SK-N-SH (cell line): Measurements from ENCODE around the gene A2M. TPM values are rescaled to one million over a fixed set of nuclear protein-coding genes. Genes with fewer than 3 reads are reported as not detected.

Experiments
- CTCF ChIA-PET: fragments of 300-600, 350-600 bp; formaldehyde crosslinking; extraction: SDS; loops from one replicate; lab custom pipeline; 2021; lab: Yijun Ruan, JAX
- POLR2A ChIA-PET: fragments of 350-600 bp; sonication (Branson Sonifier 250); formaldehyde crosslinking; extraction: SDS; loops from one replicate; lab custom pipeline; 2020; ENCODE audit warnings: antibody characterized with exemption, inconsistent platforms; lab: Yijun Ruan, JAX
- DNase-seq: peaks from one replicate; pipeline ENCODE4 v3.0.0; 2012
- H2AFZ ChIP-seq: fragments of 200-600 bp; sonication (generic); 2 replicates; pipeline ENCODE4 v1.8.1; 2016; ENCODE audit warnings: antibody characterized with exemption, mild to moderate bottlenecking, low read depth
- H3F3A ChIP-seq: fragments of 200-600 bp; sonication (generic); replicated peaks from 2 replicates; pipeline ENCODE3; 2016; ENCODE audit warnings: antibody characterized with exemption, mild to moderate bottlenecking; ENCODE audit not compliant: insufficient read depth
- H3K27ac ChIP-seq, 2 experiments: fragments of 200-500 bp in 1 of 2; fragments of 200-600 bp in 1 of 2; sonication (Bioruptor generic) in 1 of 2; sonication (generic), shearing (Covaris generic) in 1 of 2; 2 replicates each; pipeline versions ENCODE4 v1.5.1 to v1.6.1; 2014 to 2016; ENCODE audit warnings: low read depth in 2 of 2, inconsistent platforms in 1 of 2, low read length in 1 of 2, mild to moderate bottlenecking in 1 of 2, mixed read lengths in 1 of 2
- H3K27me3 ChIP-seq: fragments of 200-600 bp; sonication (generic), shearing (Covaris generic); 2 replicates; pipeline ENCODE4 v1.6.1; 2016; ENCODE audit warnings: mixed run types; ENCODE audit not compliant: insufficient read depth
- H3K36me3 ChIP-seq, 2 experiments: fragments of 200-500 bp in 1 of 2; fragments of 200-600 bp in 1 of 2; sonication (Bioruptor generic) in 1 of 2; sonication (generic) in 1 of 2; replicated peaks in 1 of 2; 2 replicates each; pipeline versions ENCODE3 to v1.5.1; 2014 to 2016; ENCODE audit warnings: low read length in 1 of 2, mild to moderate bottlenecking in 1 of 2; ENCODE audit not compliant: insufficient read depth in 2 of 2, control insufficient read depth in 1 of 2
- H3K4me1 ChIP-seq, 2 experiments: fragments of 200-500 bp in 1 of 2; fragments of 200-600 bp in 1 of 2; sonication (Bioruptor generic) in 1 of 2; sonication (generic), shearing (Covaris generic) in 1 of 2; 2 replicates each; pipeline versions ENCODE4 v1.5.1 to v1.6.1; 2014 to 2016; ENCODE audit warnings: low read depth in 1 of 2, low read length in 1 of 2, mixed run types in 1 of 2; ENCODE audit not compliant: insufficient read depth in 2 of 2, control insufficient read depth in 1 of 2
- H3K4me2 ChIP-seq: fragments of 200-600 bp; sonication (generic), shearing (Covaris generic); 2 replicates; pipeline ENCODE4 v1.6.1; 2017; ENCODE audit warnings: mixed run types
- H3K4me3 ChIP-seq, 2 experiments: fragments of 200-500 bp in 1 of 2; fragments of 200-600 bp in 1 of 2; sonication (Bioruptor generic) in 1 of 2; sonication (generic), shearing (Covaris generic) in 1 of 2; 2 replicates each; pipeline versions ENCODE4 v1.5.1 to v1.8.1; 2014 to 2016; ENCODE audit warnings: low read depth in 2 of 2, inconsistent platforms in 1 of 2, low read length in 1 of 2, mild to moderate bottlenecking in 1 of 2, mixed read lengths in 1 of 2, moderate library complexity in 1 of 2
- H3K79me2 ChIP-seq: fragments of 200-600 bp; sonication (generic); 2 replicates; pipeline ENCODE4 v1.8.1; 2017; ENCODE audit warnings: mild to moderate bottlenecking; ENCODE audit not compliant: insufficient read depth
- H3K9ac ChIP-seq: fragments of 200-600 bp; sonication (generic); 2 replicates; pipeline ENCODE4 v1.6.1; 2017; ENCODE audit warnings: mixed run types
- H3K9me2 ChIP-seq: fragments of 200-600 bp; sonication (generic); 2 replicates; pipeline ENCODE4 v1.6.1; 2017; ENCODE audit warnings: mixed run types
- H3K9me3 ChIP-seq: fragments of 200-600 bp; sonication (generic); 2 replicates; pipeline ENCODE4 v1.6.1; 2017; ENCODE audit warnings: mixed run types, mild to moderate bottlenecking, moderate library complexity
- H4K20me1 ChIP-seq: fragments of 200-600 bp; sonication (generic); 2 replicates; pipeline ENCODE4 v1.6.1; 2017; ENCODE audit warnings: mild to moderate bottlenecking, mixed run types; ENCODE audit not compliant: insufficient read depth
- CTCF ChIP-seq: fragments of 200-600 bp; sonication (generic); IDR thresholded peaks from 2 replicates; pipeline ENCODE4 v1.6.1; 2017; ENCODE audit warnings: antibody characterized with exemption, mild to moderate bottlenecking, moderate library complexity
- EP300 ChIP-seq, 2 experiments: IDR thresholded peaks; 2 replicates each; pipeline versions ENCODE4 v1.4.0 to v1.6.1; 2012; ENCODE audit warnings: borderline replicate concordance in 1 of 2, low read depth in 1 of 2, low read length in 1 of 2
- EZH2phosphoT487 ChIP-seq: fragments of 200-600 bp; sonication (generic); IDR thresholded peaks from 2 replicates; pipeline ENCODE4 v1.6.1; 2017; ENCODE audit warnings: low read depth, mixed run types, mild to moderate bottlenecking, antibody characterized with exemption, moderate library complexity, borderline replicate concordance
- FOSL2 ChIP-seq: IDR thresholded peaks from 2 replicates; pipeline ENCODE4 v1.4.0; 2012; ENCODE audit warnings: low read depth, mild to moderate bottlenecking, moderate library complexity, borderline replicate concordance
- FOXM1 ChIP-seq: IDR thresholded peaks from 2 replicates; pipeline ENCODE4 v1.4.0; 2012; ENCODE audit warnings: low read depth, mild to moderate bottlenecking
- GABPA ChIP-seq: IDR thresholded peaks from 2 replicates; pipeline ENCODE4 v1.4.0; 2012; ENCODE audit warnings: low read depth, mild to moderate bottlenecking
- GATA2 ChIP-seq: sonication (generic); formaldehyde crosslinking; IDR thresholded peaks from 2 replicates; pipeline ENCODE4 v1.5.0; 2020; ENCODE audit warnings: mild to moderate bottlenecking, missing genetic modification reagents
- IRF3 ChIP-seq: fragments of 150-350 bp; IDR thresholded peaks from 2 replicates; pipeline ENCODE4 v1.6.1; 2016; ENCODE audit warnings: mild to moderate bottlenecking, low read depth, low read length
- JUND ChIP-seq: IDR thresholded peaks from 2 replicates; pipeline ENCODE4 v1.4.0; 2012
- NFIC ChIP-seq: IDR thresholded peaks from 2 replicates; pipeline ENCODE4 v1.4.0; 2012; ENCODE audit warnings: borderline replicate concordance
- NRF1 ChIP-seq: IDR thresholded peaks from 2 replicates; pipeline ENCODE4 v1.6.1; 2012; ENCODE audit warnings: low read depth, mild to moderate bottlenecking, low read length
- POLR2AphosphoS5 ChIP-seq: IDR thresholded peaks from 2 replicates; pipeline ENCODE4 v1.6.1; 2012; ENCODE audit warnings: low read depth, low read length
- RAD21 ChIP-seq: IDR thresholded peaks from 2 replicates; pipeline ENCODE4 v1.6.1; 2012; ENCODE audit warnings: mild to moderate bottlenecking, low read length
- RCOR1 ChIP-seq: fragments of 150-350 bp; IDR thresholded peaks from 2 replicates; pipeline ENCODE4 v1.6.1; 2017; ENCODE audit warnings: antibody characterized with exemption, low read length
- SMC3 ChIP-seq: IDR thresholded peaks from 2 replicates; pipeline ENCODE4 v1.6.1; 2012; ENCODE audit warnings: low read depth, low read length, improper control_type of control experiment
- TAF1 ChIP-seq: IDR thresholded peaks from 2 replicates; pipeline ENCODE4 v1.6.1; 2012; ENCODE audit warnings: low read depth, mild to moderate bottlenecking, low read length, moderate library complexity, borderline replicate concordance
- USF2 ChIP-seq: fragments of 150-350 bp; IDR thresholded peaks from 2 replicates; pipeline ENCODE4 v1.6.1; 2017; ENCODE audit warnings: antibody characterized with exemption, low read length, low read depth, borderline replicate concordance
- ZBTB33 ChIP-seq: IDR thresholded peaks from 2 replicates; pipeline ENCODE4 v1.4.0; 2012; ENCODE audit warnings: low read depth, borderline replicate concordance
- WGBS: methylation state at CpG from one replicate; pipeline ENCODE4 v1.1.6; 2017; ENCODE audit warnings: low lambda C conversion rate; 5-methylcytosine and 5-hydroxymethylcytosine counted together
- polyA plus RNA-seq, 3 experiments: library from polyadenylated mRNA; depleted of rRNA; stranded (reverse); fragments of >200 nt; gene quantifications; 2 replicates each; pipeline ENCODE4 v1.2.3, GENCODE V29; 2012

Gene A2M
- polyA plus RNA-seq, 1 of the 3 experiments (the other 2 are of a cell fraction), result not detected

- 34% methylated on average over 5 of the region's 5 CpGs for WGBS
- Histone ChIP-seq H3K27ac (no peak overlapping the region), H3K4me3 (no peak overlapping the region), H3F3A (no peaks in the 10 kb centered on the region), H2AFZ (no peak overlapping the region), H3K36me3 (no peaks in the 10 kb centered on the region), H3K27me3 (no peaks in the 10 kb centered on the region), H3K9me2 (0 out of 2 replicates have a peak, but pooled peaks cover 3% of the 10 kb centered on the region), H3K79me2 (no peaks in the 10 kb centered on the region), H3K4me2 (no peak overlapping the region), H3K9me3 (no peaks in the 10 kb centered on the region), H3K9ac (no peak overlapping the region), H4K20me1 (no peaks in the 10 kb centered on the region), H3K4me1 (no peaks in the 10 kb centered on the region)
- DNase-seq, result no peak
- ChIA-PET CTCF (no interaction called here), POLR2A (no interaction called here)
- TF ChIP-seq EP300 (IDR thresholded peaks at IDR 0.05; ENCODE audit: borderline replicate concordance in 1 of 2, low read depth in 1 of 2, low read length in 1 of 2) (no peak), ZBTB33 (no peak), GABPA (no peak), IRF3 (no peak), NFIC (no peak), RCOR1 (no peak), RAD21 (no peak), FOSL2 (no peak), TAF1 (no peak), JUND (no peak), EZH2phosphoT487 (no peak), CTCF (no peak), NRF1 (no peak), SMC3 (no peak), GATA2 (no peak), FOXM1 (no peak), USF2 (no peak), POLR2AphosphoS5 (no peak)
Observed at GRCh38 chr12:9135903-9136310, 20.2 kb upstream of the A2M start.
